ENCODE data around the gene IFNAR2.

Gene IFNAR2

DNA sequence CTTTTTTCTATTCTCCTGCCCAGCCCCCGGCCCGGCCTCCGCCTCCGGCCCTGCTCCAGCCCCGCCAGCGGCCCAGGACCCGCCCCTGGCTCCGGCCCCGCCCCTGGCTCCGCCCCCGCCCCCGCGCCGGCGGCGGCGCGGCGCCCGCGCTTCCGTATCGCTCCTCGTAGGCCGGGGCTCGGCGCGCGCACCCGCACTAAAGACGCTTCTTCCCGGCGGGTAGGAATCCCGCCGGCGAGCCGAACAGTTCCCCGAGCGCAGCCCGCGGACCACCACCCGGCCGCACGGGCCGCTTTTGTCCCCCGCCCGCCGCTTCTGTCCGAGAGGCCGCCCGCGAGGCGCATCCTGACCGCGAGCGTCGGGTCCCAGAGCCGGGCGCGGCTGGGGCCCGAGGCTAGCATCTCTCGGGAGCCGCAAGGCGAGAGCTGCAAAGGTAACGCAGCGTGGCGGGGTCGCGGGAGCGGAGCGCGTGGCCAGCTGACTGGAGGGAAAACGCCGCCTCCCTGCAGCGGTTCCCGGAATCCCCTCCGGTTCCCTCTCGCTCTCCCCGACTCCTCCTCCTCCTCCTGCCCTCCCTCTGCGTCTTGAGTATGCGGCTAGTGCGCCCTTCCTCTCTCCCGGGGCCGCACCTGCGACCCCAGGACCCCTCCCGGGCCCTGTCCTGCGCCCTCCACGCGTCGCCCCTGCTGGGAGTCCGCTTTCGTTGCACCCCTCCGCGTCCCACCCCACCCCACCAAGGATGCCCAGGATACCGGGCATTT, at the start of gene IFNAR2:
Gene IFNAR2, plus strand, starts transcription at position 155 of the 761 bp plus-strand sequence. CDS start 11,985 bp downstream, outside the sequence.
- in situ Hi-C loops (cut with MboI; ENCODE audit: low sequenced_read_pairs): no loop called here

DNA sequence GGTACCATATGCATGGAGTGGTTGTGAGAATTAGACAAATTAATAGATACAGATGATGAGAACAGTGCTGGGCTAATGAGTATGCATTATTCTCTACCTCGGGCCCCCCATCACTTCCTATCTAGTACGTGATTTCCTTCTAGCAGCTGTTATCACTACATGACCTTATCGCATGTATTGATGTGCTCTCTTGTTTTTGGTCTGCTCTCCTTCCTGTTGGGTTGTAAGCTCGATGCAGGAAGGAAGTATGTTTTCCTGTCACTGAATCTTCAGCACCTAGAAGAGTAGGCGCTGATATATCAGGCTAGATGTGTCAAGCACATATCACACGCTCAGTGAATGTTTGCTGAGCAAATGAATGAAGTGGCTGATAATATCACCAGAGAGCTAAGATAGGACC, 43.9 kb upstream of the IFNAR2 start:
- in situ Hi-C loops (cut with MboI; ENCODE audit: low sequenced_read_pairs): loop anchor here (25.0 kb wide), 1 partner anchor 349 kb away; no protein-coding TSS in a partner anchor

DNA sequence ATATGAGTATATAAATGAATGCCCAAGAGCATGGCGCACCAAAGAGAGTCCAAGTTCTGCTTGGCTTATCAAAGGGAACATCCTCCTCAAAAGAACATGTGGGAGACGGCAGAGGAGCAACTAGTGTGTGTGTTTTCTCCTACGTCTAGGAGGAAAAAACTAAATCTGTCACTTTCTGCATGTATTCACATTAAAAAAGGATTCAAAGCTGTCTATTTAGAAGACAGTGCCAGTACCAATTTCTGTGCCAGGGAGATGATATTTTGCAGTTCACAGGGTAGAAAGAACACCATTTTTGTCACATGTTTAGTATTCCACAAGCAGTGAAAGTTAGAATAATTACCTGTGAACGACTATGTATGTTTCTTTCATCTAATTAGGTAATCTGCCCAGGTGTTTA, 42.5 kb upstream of the IFNAR2 start:
- in situ Hi-C loops (cut with MboI; ENCODE audit: low sequenced_read_pairs): loop anchor here (25.0 kb wide), 1 partner anchor 350 kb away; no protein-coding TSS in a partner anchor

DNA sequence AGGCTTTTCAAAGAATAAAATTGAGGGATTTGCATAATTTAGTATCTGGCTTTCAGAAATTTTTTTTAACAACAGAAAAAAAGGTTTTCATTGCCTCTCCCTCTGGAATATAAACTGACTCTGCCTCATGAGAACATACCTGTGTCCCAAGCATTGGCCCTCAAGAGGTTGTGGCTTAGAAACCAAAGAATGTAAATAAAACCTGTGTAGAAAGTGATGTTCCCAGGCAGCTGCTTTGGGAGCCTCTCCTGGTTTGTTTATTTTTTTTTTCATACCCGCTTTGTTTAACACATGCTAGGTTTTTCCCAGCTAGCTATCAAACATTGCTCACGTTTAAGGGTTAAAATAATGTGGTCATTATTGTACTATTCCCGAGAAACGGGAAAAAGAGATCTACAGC, 40.5 kb upstream of the IFNAR2 start:
- in situ Hi-C loops (cut with MboI; ENCODE audit: low sequenced_read_pairs): loop anchor here (25.0 kb wide), 1 partner anchor 352 kb away; no protein-coding TSS in a partner anchor

DNA sequence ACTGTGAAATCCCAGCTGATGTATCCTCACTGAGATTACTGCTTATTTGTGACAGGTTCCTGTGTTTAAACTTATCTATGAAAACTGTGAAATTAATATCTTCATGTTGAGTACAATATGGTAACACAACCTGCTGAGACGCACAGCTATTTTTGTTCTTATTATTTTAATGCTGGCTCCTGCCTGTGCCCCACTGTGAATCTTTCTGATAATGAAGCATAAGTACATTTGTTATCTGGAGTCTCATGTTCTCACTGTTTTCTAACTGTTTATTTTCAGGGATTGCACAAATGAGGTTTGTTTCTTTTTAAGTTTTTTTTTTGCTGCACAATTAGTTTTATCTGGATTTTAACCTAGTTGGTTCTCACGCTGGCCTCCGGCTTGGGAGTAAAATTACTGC, 39.9 kb upstream of the IFNAR2 start:
- in situ Hi-C loops (cut with MboI; ENCODE audit: low sequenced_read_pairs): loop anchor here (25.0 kb wide), 1 partner anchor 353 kb away; no protein-coding TSS in a partner anchor

DNA sequence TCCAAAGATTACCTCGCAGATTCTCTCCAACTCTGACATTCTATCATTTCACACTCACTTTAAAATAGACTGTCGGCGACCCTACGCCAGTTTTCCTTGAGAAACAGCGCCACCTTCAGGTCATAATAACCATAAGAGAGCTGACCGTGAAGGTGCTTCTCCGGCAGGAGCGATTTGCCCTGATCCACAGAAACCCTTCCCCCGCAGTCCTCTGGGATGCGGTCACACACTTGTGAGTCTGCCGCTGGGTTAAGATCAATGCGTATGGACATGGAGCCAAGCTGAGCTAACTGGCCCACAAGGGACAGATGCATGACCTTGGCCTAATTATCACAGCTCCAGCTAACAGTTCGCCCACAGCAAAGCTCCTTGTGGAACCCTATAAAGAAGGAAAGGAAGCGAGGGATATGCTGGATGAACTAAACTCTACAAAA, 32.8 kb upstream of the IFNAR2 start:
- in situ Hi-C loops (cut with MboI; ENCODE audit: low sequenced_read_pairs): loop anchor here (5.0 to 25.0 kb wide), 2 partner anchors 245 to 360 kb away; no protein-coding TSS in a partner anchor

DNA sequence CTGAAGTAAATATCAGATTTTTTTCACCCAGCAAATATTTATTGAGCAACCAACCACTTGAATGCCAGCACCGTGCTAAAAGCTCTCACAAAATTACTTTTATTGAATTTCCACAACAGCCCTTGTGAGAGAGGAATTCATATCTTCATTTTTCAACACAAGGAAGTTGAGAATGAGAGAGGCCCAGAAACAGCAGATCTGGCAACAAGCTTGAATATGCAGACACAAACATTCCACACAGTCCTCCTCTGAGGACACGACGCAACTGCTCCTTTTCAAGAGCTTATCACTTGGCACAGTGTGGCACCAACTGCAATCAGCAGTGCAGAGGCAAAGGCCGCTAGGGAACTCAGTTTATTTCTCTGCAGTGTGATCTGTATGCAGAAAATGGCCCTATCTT, 32.2 kb upstream of the IFNAR2 start:
- in situ Hi-C loops (cut with MboI; ENCODE audit: low sequenced_read_pairs): loop anchor here (5.0 to 25.0 kb wide), 2 partner anchors 245 to 360 kb away; no protein-coding TSS in a partner anchor

DNA sequence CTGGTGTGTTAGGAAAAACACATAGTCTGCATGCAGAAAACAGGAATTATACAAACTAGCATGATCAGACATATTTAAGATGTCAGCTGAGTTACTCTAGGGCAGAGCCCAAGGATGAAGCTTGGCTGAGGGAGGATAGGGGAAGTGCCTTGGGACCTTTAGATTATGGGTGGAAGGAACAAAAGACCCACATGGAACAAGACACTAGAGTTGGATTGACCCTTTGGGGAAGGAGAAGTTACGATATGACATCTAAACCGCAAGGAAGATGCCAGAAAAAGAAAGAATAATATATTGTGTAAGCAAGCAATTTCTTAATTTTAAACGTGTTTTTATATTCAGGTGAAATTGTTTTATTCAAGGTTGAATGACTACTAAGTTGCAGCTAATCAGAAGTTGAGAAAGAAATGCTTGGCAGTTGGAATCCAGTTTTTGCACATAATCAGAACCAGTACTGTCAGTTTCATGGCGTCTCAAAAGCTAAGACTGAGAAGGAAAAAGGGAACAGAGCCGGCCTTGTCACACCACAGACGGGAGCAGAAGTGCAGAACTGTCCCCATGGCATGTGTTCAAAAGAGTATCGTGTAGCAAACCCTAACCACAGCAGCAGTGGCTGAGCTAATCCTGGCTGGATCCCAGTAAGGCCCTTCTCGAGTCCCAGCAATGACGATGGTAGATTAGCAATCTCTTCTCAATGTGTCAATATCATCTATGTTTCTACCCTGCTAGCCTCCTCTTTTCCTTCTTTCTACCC, 31.2 kb upstream of the IFNAR2 start:
- in situ Hi-C loops (cut with MboI; ENCODE audit: low sequenced_read_pairs): loop anchor here (5.0 to 25.0 kb wide), 2 partner anchors 244 to 361 kb away; no protein-coding TSS in a partner anchor

DNA sequence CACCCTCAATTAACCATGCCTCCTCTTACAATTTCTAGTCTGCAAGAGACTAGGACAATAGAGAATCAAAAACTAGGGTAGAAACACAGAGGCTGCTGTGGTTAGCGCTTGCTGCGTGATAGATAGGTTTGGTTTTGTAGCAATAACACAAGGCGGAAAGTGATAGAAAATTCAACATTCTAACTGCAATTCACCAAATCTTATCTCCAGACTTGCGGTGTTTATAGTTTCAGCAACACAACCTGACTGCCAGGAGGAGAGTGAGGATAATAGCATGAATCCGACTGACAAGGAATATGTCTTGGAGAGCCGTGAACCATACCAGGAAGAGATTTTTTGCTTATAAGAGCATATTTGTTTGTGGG, 30.7 kb upstream of the IFNAR2 start:
- in situ Hi-C loops (cut with MboI; ENCODE audit: low sequenced_read_pairs): loop anchor here (5.0 to 25.0 kb wide), 2 partner anchors 243 to 362 kb away; no protein-coding TSS in a partner anchor

DNA sequence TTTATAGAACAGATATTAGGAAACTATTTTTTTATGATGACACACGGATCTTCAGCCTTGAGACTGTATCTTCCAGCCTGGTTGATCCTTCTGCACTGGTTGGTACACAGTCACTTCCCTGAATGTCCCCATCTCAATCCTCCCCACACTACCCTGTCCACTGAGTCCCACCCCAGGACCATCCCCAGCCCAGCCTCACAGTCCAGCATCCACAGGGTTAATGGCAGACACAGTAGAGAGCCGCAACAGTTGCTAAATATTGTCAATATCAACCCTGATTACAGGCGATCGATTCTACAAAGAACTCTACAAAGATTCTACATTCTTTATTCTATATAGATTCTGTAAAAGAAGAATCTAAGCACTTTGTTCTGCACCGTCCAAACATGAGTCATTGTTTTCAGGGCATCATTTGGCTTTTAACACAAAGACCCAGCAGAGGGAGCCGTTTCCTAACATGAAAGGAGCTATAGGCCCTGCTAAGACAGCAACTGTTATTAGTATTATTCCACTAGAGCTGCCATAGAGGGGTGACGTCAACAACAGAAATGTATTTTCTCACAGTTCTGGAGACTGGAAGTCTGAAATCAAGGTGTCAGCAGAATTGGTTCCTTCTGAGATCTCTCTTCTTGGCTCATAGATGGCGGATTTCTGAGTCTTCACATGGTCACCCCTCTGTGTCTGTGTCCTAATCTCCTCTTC, 30.1 kb upstream of the IFNAR2 start:
- in situ Hi-C loops (cut with MboI; ENCODE audit: low sequenced_read_pairs): loop anchor here (5.0 to 25.0 kb wide), 3 partner anchors 65 to 362 kb away; partner anchors contain the start of gene IL10RB

DNA sequence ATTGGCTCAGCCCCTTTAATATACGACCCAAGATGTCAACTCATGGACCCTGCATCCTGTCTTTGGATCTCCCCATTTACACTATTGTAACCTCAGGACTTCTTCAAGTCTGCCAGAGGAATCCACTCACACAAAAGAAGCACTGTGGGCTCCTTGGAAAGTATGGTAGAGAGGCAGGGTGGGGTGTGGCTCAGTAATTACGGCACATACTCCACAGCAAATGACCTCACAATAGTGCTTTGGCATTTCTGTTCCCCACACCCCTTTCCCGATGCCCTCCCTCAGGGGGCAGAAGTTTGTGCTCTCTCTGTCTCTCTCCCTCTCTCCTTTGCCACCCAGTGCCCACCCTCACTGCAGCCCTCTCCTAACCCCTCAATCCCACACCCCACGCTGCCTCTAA, 27.8 kb upstream of the IFNAR2 start:
- in situ Hi-C loops (cut with MboI; ENCODE audit: low sequenced_read_pairs): loop anchor here (10.0 kb wide), 1 partner anchor 63 kb away; the partner anchor contains the start of gene IL10RB

DNA sequence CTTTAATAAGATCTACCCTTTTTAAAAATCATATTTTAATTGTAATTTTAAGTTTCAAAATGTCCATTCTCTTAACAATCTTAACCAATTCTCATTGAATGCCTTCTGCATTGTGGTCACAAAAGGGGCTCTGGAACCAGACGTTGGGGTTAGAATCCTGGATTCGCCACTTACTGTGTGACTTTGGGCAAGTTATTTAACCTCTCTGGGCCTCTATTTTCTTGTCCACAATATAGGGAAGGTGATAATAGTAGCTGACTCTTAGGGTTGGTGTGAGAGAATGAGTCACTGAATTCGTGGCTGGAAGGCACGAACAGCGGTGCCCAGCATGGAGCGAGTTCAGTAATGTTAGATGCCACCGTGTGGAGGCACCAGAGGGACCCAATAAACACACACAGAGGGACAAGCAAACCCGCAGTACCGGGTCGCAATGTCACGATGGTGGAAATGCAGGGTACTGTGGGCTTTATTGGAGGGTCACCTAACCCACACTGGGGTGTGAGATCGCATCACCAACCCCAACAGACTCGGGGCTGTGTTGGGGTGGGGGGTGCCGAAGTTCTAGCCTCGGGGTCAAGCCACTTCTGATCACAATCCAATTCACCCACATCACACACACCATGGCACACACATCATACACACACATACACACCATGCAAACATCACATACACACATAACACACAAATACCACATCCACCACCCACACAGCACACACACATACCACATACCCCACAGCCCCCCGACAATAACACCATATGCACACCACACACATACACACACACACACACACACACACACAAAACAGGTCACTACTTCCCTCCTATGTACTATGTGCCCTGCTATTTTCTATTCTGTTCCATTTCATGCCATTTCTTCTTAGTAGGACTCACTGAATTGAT, 27.0 kb upstream of the IFNAR2 start:
- in situ Hi-C loops (cut with MboI; ENCODE audit: low sequenced_read_pairs): loop anchor here (10.0 kb wide), 1 partner anchor 62 kb away; the partner anchor contains the start of gene IL10RB

DNA sequence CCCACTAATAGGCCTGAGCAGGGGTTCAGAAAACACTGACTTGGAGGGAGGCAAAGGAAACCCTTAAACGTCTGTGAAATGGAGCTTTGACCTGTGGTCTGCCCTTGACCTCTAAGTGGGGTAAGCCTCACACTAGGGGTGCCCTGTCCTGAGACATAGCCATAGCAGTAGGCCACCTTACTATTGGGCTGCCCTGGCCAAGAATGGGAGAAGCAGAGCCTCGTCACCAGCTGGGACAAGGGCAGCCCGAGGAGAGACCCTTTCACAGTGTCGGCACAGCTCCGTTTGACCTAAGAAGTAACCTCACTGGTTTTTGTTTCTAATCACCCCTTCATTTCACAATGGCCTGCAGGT, 26.4 kb upstream of the IFNAR2 start:
- in situ Hi-C loops (cut with MboI; ENCODE audit: low sequenced_read_pairs): loop anchor here (10.0 kb wide), 1 partner anchor 61 kb away; the partner anchor contains the start of gene IL10RB

DNA sequence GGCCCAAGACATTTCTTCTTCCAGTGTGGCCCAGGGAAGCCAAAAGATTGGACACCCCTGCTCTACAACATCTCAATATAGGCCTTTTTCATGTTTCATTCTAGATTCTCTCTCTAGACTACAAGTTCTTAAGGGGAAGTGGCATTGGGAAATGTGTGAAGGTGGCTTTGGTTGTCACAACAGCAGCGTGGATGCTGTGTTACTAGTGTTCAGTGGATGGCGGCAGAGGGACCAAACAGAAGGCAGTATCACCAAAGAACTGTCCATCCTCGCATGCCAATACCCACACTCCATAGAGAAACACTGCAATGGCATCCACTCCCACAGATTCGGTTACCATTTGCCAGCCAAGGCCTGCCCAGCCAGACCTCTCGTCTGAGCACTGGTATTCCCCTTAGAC, 24.3 kb upstream of the IFNAR2 start:
- in situ Hi-C loops (cut with MboI; ENCODE audit: low sequenced_read_pairs): loop anchor here (10.0 kb wide), 1 partner anchor 59 kb away; the partner anchor contains the start of gene IL10RB

DNA sequence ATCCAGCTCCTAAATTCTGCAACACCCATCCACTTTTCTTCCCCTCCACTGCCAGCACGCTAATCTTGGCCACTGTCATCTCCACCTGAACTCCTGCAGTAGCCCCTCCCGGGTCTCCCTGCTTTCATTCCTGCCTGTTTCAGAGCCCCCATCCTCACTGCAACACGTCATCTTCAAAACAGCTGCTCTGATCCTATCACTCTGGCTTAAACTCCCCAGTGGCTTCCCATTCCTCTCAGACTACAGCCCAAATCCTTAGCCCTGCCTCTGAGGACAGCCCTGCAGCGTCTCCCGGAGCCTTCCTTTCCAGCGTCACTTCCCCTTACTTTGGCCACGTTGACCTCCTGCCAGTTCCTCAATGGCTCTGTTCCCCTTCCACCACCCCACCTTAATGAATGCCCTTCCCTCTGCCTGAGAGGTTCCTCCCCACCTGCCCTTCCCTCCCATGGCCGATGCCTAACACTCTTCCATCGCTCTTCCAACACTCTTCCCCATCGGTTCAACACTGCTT, 22.9 kb upstream of the IFNAR2 start:
- in situ Hi-C loops (cut with MboI; ENCODE audit: low sequenced_read_pairs): loop anchor here (10.0 kb wide), 1 partner anchor 58 kb away; the partner anchor contains the start of gene IL10RB

DNA sequence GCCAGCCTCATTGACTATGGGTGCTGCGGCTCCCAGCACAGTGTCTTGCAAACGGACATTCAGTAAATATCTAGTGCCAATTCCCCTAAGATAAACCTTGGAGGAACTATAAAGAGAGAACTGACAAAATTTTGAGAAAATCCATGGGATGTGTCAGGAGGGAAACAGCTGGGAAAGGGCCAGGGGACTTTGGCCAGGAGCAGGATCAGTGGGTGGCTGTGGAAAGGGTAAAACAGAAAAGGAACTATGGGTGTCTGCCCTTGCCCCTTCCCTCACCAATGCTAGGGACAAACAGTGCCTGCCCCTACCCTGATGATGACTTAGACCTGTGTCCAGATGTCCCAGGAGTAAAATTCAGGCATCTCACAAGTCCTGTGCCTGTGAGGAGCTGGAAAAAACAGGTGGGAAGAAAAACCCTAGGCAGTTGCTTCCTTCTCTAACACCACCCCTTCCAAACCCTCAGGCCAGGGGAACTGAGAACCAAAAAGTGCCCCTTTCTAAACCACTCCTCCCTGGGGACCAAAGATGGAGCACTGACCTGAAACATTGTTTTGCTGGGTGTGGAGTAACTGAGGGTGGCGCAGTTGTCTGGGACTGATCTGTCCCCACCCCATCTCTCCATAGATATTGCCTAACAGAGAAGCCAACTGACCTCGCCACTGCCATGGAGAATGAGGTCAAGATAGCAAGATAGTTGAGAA, 22.1 kb upstream of the IFNAR2 start:
- in situ Hi-C loops (cut with MboI; ENCODE audit: low sequenced_read_pairs): loop anchor here (10.0 kb wide), 1 partner anchor 57 kb away; the partner anchor contains the start of gene IL10RB

DNA sequence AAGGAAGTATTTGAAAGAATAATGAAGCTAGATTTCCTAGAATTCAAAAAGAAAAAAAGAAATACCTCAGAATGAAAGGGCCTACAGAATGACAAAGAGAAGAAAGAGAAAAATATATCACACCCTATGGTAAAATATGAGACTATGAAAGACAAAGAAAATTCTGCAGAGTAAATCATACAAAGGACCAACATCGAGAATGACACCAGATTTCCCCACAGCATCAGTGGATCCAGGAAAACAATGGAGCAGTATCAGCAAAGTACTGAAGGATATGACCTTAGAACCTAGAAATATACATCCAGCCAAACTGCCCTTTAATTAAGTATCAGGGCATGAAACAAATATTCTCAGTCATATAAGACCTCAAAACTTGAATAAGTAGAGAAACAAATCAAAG, 21.2 kb upstream of the IFNAR2 start:
- in situ Hi-C loops (cut with MboI; ENCODE audit: low sequenced_read_pairs): loop anchor here (10.0 kb wide), 1 partner anchor 56 kb away; the partner anchor contains the start of gene IL10RB

DNA sequence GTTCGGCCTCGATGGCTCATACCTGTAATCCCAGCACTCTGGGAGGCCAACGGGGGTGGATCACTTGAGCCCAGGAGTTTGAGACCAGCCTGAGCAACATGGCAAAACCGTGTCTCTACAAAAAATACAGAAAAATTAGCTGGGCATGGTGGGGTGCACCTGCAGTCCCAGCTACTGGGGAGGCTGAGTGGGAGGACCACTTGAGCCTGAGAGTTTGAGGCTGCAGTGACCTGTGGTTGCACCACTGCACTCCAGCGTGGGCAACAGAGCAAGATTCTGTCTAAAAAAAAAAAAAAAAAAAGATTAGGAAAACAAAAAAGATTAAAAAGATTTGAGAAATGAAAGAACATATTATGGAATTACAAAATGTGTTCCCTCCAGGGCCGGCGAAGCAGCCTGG, 18.4 kb upstream of the IFNAR2 start:
- in situ Hi-C loops (cut with MboI; ENCODE audit: low sequenced_read_pairs): no loop called here

DNA sequence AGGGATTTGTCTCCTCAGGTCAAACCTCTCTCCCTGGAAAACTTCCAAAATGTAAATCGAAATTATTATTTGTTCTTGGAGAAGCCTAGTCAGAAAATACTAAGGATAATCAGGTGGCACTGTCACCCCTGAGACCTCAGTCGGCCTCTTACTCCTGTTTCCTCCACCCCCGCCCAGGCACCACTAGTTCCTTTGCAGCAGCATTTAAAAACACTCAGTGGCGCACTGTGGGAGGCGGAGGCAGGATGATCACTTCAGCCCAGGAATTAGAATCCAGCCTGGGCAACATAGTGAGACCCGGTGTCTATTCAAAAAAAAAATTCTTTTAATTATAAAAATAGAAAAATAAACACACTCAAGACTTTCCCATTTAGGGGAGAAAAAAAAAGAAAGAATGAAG, 18.0 kb upstream of the IFNAR2 start:
- in situ Hi-C loops (cut with MboI; ENCODE audit: low sequenced_read_pairs): no loop called here

All from HL-60/S4 treated with retinoic acid at 250 ng/mL for 4 days and 3 days (cell line).